ENCODE measurements around the gene KIF3C.
"Not testable (repeated sequence)": the region's sequence is repeated elsewhere in the genome, so short reads cannot be mapped to it uniquely, and the experiment has no call there.

KIF3C gene

DNA sequence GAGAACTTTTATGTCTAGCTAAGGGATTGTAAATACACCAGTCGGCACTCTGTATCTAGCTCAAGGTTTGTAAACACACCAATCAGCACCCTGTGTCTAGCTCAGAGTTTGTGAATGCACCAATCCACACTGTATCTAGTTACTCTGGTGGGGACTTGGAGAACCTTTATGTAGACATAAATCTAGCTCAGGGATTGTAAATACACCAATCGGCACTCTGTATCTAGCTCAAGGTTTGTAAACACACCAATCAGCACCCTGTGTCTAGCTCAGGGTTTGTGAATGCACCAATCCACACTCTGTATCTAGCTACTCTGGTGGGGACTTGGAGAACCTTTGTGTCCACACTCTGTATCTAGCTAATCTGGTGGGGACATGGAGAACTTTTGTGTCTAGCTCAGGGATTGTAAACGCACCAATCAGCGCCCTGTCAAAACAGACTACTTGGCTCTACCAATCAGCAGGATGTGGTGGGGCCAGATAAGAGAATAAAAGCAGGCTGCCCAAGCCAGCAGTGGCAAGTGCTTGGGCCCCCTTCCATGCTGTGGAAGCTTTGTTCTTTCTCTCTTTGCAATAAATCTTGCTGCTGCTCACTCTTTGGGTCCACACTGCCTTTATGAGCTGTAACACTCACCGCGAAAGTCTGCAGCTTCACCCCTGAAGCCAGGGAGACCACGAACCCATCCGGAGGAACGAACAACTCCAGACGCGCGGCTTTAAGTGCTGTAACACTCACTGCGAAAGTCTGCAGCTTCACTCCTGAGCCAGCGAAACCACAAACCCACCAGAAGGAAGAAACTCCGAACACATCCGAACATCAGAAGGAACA, 66.1 kb downstream of the KIF3C start:
- DNase-seq (ENCODE audit: low spot score): peak; percentile 32

- DNase-seq (ENCODE audit: low spot score): not testable (repeated sequence)
These were observed 66.9 kb downstream of the KIF3C start for GRCh38 chr2:25915411-25915810.

DNA sequence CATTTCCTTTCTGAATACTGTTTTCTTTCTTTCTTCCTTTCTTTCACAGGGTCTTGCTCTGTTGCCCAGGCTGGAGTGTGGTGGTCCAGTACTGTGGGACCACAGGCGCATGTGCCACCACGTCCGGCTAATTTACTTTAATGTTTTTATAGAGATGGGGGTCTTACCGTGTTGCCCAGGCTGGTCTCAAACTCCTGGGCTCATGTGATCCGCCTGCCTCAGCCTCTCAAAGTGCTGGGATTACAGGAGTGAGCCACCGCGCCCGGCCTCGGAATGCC, 68.7 kb downstream of the KIF3C start:
- DNase-seq (ENCODE audit: low spot score): not testable (repeated sequence)

DNA sequence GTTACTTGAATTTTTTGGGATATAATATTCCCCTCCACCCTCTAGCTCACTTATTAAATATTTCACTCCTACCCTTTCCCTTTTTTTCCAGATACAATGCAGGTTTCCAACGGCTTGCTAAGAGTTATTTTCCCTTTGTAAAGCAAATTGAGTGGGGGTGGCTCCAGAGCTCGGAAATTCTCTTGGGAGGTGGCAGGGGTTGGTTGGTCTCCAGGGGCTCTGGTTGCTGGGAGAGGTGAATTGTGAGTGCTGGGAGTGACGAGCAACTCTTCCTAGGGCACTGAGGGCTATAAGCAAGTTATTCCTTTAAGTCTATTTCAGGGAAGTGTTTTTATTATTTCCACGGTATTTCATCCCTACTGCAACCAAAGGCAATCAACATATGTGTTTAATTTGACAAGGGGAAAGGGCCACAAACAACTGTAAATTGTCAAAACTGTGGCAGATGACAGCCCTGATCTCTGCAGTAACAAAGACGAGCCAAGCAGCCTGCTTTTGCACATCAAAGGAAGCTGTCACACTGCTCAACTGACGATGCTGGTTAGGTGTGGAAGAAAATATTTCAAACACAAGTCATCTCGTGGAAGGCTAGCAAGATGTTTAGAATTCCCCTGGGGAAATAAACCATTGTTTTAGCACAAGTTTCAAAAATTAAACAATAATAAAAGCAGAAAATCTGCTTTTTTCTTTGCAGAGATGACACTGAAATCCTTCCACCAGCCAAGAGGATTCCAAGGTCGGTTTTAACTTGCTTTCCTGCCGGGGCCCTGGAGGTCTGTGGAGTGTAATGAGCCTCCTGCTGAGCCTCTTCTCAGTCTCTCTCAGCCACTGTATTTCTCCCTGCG, 69.2 kb downstream of the KIF3C start:
- no peak for DNase-seq (ENCODE audit: low spot score)

DNA sequence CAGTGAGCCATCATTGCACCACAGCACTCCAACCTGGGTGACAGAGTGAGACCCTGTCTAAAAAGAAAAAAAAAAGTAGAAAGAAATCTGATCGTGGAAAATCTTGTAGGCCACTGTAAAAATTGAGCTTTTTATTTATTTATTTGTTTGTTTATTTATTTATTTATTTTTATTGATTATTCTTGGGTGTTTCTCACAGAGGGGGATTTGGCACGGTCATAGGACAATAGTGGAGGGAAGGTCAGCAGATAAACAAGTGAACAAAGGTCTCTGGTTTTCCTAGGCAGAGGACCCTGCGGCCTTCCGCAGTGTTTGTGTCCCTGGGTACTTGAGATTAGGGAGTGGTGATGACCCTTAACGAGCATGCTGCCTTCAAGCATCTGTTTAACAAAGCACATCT, 72.7 kb downstream of the KIF3C start:
- not testable (repeated sequence) for DNase-seq (ENCODE audit: low spot score)

- no peak for DNase-seq (ENCODE audit: low spot score)
These were observed 77.2 kb downstream of the KIF3C start for GRCh38 chr2:25905126-25905525.

GRCh38 chr2:25903216-25903776, 79.0 kb downstream of the KIF3C start:
- no peak for DNase-seq (ENCODE audit: low spot score)

DNA sequence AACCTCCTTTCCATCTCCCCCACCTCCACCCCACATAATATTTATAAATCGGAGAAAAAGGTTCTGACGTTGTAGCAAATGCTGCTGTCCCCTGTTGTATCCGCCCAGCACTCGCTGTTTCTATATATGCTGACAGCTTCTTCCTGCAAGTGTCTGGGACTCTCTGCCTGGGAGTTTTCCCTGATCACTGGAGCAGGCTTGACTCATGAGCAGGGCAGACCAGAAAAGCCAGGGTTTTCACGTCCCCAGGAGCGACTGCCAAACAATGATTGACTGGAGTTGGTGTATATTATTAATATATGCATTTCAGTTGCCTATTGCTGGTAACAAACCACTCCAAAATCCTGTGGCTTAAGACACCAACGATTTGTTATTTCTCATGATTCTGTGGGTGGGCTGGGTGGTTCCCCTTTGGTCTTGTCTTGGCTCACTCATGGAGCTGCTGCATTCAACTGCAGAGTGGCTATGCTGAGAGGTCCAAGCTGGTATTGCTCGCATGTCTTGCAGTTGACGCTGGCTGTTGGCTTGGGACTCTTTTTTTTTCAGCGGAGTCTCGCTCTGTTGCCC, 82.8 kb downstream of the KIF3C start:
- DNase-seq (ENCODE audit: low spot score): no peak

GRCh38 chr2:25897506-25897905, 84.8 kb downstream of the KIF3C start:
- DNase-seq (ENCODE audit: low spot score): no peak

DNA sequence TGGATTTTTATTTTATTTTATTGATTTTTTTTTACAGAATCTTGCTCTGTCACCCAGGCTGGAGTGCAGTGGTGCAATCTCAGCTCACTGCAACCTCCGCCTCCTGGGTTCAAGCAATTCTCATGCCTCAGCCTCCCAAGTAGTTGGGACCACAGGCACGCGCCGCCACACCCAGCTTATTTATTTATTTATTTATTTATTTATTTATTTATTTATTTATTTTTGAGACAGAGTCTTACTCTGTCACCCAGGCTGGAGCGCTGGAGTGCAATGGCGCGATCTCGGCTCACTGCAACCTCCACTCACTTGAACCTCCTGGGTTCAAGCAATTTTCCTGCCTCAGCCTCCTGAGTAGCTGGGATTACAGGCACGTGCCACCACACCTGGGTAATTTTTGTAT, 86.0 kb downstream of the KIF3C start:
- DNase-seq (ENCODE audit: low spot score): not testable (repeated sequence)

DNA sequence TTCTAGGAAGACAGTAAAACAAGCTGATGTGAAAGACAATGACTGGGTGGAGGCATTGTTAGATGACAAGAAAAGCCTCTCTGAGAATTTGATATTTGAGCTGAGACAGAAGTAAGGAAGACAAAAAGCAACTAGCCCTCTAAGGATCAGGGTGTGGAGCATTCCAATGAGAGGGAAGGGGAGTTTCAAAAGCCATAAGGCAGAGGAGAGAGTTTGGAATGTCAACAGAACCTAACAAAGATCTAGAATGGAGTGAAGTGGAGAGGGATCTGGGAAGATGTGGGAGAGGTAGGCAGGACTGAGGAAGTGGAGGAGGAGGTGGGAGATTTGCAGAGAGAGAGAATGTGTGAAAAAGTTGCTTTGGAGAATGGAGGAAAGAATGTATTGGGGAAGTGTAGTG, 86.7 kb downstream of the KIF3C start:
- DNase-seq (ENCODE audit: low spot score): no peak

- DNase-seq (ENCODE audit: low spot score): no peak
These were observed 87.3 kb downstream of the KIF3C start for GRCh38 chr2:25895018-25895417.

DNA sequence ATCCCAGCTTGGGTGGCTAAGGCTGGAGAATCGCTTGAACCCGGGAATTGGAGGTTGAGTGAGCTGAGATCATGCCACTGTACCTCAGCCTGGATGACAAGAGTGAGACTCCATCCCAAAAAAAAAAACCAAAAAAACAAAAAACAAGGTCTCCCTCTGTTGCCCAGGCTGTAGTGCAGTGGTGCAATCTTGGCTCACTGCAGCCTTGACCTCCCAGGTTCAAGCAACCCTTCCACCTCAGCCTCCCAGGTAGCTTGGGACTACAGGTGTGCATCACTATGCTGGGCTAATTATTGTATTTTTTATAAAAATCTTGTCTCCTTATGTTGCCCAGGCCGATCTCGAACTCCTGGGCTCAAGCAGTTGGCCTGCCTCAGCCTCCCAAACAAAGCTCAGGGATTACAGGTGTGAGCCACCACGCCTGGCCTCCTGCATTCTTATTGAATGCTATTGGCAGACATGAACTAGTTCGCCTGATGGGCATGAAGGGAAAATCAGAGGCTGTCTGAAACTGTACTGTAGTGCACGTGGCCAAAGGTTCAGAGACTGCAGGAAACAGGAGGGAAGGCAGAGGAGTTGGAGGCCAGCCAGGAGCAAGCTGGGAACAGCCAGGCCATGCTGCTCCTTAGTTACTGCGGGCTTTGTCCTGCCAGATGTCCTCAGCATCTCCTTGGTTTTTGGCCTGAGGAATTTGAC, 88.0 kb downstream of the KIF3C start:
- DNase-seq (ENCODE audit: low spot score): no peak

DNA sequence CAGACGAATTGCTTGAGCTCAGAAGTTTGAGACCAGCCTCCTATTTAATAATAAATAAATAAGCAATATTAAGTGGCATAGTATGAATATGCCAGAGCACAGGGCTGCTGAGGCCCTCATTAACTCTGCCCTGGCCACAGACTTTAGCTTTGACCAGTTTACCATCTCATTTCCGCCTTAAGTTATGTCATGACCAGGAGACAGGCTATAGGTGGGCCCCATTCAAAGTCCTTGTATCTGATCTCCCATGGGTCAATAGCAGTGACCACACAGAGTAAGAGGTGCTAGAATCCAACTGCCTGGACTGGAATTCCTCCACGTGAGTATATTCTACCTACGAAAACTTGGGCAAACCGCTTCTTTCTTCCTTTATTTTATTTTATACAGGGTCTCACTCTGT, 90.6 kb downstream of the KIF3C start:
- DNase-seq (ENCODE audit: low spot score): no peak

DNA sequence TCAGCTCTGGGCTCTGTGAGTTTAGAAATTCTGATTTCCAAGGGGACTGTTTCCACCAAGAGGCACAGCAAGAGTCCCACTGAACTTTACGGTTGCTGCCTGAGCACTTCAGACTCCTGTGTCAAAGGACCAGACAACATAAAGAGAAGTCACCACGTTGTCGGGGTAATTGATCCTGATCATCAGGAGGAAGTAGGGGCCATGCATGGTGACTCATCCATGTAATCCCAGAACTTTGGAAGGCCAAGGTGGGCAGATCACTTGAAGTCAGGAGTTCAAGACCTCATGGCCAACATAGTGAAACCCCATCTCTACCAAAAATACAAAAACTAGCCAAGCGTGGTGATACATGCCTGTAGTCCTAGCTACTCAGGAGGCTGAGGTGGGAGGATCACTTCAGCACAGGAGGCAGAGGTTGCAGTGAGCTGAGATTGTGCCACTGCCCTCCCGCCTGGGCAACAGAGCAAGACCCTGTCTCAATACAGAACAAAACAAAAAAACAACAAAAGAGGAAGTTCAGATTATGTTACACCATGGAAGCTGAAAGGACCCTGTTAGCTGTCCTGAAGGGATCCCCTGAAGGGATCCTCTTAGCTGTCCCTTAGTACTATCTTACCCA, 94.6 kb downstream of the KIF3C start:
- DNase-seq (ENCODE audit: low spot score): no peak

DNA sequence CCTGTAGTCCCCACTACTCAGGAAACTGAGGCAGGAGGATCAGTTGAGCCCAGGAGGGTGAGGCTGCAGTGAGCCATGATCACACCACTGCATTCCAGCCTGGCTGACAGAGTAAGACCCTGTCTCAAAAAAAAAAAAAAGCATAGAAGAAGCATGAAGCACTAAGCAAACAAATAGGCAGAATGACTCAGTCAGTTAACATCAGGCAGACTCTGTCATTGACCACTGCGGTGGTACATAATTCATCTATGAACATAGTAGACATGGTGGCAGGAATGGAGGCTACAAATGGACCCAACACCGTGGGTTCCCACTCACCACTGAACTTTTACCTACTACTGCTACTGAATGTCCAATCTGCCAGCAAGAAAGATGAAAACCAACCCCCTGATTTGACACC, 96.4 kb downstream of the KIF3C start:
- no peak for DNase-seq (ENCODE audit: low spot score)

- no peak for DNase-seq (ENCODE audit: low spot score)
These were observed 100.5 kb downstream of the KIF3C start for GRCh38 chr2:25881764-25882163.

- no peak for DNase-seq (ENCODE audit: low spot score)
These were observed 103.1 kb downstream of the KIF3C start for GRCh38 chr2:25879133-25879730.

GRCh38 chr2:25878361-25879132, 103.8 kb downstream of the KIF3C start, which contains the start of gene ASXL2:
Gene ASXL2 (minus strand): TSS chr2:25878487. CDS start chr2:25878222, 265 bp downstream.
- DNase-seq (ENCODE audit: low spot score): peak; percentile 98

All from CD4-positive, alpha-beta T cell treated with Interleukin-6 at 100 ng/mL for 8 hours (primary cell).